ENCODE data around the gene SLAIN2.
"Not testable (repeated sequence)": the region's sequence is repeated elsewhere in the genome, so short reads cannot be mapped to it uniquely, and the experiment has no call there.

Gene SLAIN2

GRCh38 chr4:48446642-48447041 is 105.3 kb downstream of the SLAIN2 start:
- no peak for DNase-seq

GRCh38 chr4:48449151-48449550 is 107.8 kb downstream of the SLAIN2 start:
- DNase-seq: no peak

- no peak for DNase-seq
Measured at GRCh38 chr4:48450740-48451139, 109.4 kb downstream of the SLAIN2 start.

- DNase-seq: not testable (repeated sequence)
Measured at GRCh38 chr4:48451656-48452055, 110.3 kb downstream of the SLAIN2 start.

- no peak for DNase-seq
Measured at GRCh38 chr4:48454591-48454990, 113.3 kb downstream of the SLAIN2 start.

GRCh38 chr4:48461000-48461399 is 119.7 kb downstream of the SLAIN2 start:
- DNase-seq: no peak

- no peak for DNase-seq
Measured at GRCh38 chr4:48462363-48462762, 121.0 kb downstream of the SLAIN2 start.

GRCh38 chr4:48467442-48467841 is 126.1 kb downstream of the SLAIN2 start:
- DNase-seq: no peak

- no peak for DNase-seq
Measured at GRCh38 chr4:48467891-48468290, 126.6 kb downstream of the SLAIN2 start.

GRCh38 chr4:48470137-48470536 is 128.8 kb downstream of the SLAIN2 start:
- no peak for DNase-seq

GRCh38 chr4:48470570-48470969 is 129.2 kb downstream of the SLAIN2 start:
- DNase-seq: no peak

GRCh38 chr4:48472794-48473193 is 131.5 kb downstream of the SLAIN2 start:
- no peak for DNase-seq

GRCh38 chr4:48475770-48476169 is 134.4 kb downstream of the SLAIN2 start:
- DNase-seq: no peak

All from left hindlimb (tissue), 1 donor.